DND-41 (cell line): ENCODE data around the gene ARIH2.

Source experiments
- CTCF ChIP-seq: IDR thresholded peaks from 2 replicates; pipeline ENCODE4 v1.5.1; 2012; ENCODE audit warnings: borderline replicate concordance, low read length, moderate library complexity, mild to moderate bottlenecking; ENCODE audit not compliant: poor library complexity, severe bottlenecking; ENCODE audit errors: extremely low read depth
- EZH2 ChIP-seq: IDR thresholded peaks from 3 replicates; pipeline ENCODE4 v1.6.1; 2012; ENCODE audit warnings: borderline replicate concordance, low read depth, mild to moderate bottlenecking, moderate library complexity, low read length, inconsistent platforms; ENCODE audit not compliant: severe bottlenecking

DNA sequence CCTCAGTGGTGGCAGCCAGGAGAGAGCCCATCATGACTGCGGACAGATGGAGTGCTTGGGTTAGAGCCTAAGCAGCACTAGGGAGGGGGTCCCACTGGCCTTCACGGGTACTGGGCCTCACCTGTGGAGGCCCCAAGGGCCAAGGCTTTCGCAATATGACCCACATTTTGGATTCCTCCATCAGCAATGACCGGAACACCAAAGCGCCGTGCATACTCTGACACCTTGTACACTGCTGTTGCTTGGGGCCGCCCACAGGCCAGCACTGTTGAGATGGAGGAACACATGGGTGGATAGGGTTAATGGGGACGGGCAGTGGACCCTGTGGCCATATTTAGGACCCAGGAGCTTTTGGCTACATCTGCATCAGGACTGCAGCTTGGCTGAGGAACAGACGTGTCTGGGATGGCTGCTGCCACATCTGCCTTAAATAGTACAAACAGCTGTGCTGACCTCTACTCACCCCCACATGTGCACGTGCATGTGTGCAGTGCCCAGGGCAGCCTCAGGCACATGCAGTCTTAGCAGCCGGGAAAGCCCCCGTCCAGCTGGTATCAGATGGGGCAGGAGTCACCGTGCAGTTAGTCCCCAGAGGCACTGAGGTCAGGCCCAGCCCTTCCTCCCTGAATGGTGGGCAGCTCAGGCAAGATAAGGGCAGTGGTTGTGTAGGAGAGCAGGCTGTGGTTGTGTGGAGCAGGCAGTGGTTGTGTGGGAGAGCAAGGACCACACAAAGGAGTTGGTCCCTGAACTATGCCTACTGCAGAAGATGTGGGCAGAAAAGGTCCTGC, 106.6 kb downstream of the ARIH2 start:
- no peak for TF ChIP-seq CTCF
- no peak for TF ChIP-seq EZH2
